Muscle of leg (tissue), 11 donors: ENCODE results near the gene CD300LF. TPM values are rescaled to one million over a fixed set of nuclear protein-coding genes. Genes with fewer than 3 reads are reported as not detected.
A peak's percentile ranks its signal among the peaks of the same experiment; 100 is the strongest.

ENCODE experiments used
- DNase-seq: peaks from one replicate; pipeline ENCODE4 v3.0.0; 2013
- H3K27ac ChIP-seq: one replicate; pipeline ENCODE4 v1.5.1; 2013; ENCODE audit warnings: mild to moderate bottlenecking, low read length, control low read depth
- H3K27me3 ChIP-seq: one replicate; pipeline ENCODE4 v1.6.1; 2013; ENCODE audit warnings: low read length; ENCODE audit not compliant: control insufficient read depth, insufficient read depth
- H3K36me3 ChIP-seq: one replicate; pipeline ENCODE4 v1.6.1; 2013; ENCODE audit warnings: low read length; ENCODE audit not compliant: control insufficient read depth, insufficient read depth
- H3K4me1 ChIP-seq: one replicate; pipeline ENCODE4 v1.6.1; 2013; ENCODE audit warnings: low read length; ENCODE audit not compliant: control insufficient read depth, insufficient read depth
- H3K4me3 ChIP-seq: one replicate; pipeline ENCODE4 v1.5.1; 2013; ENCODE audit warnings: low read length, control low read depth
- H3K9me3 ChIP-seq: replicated peaks from 2 replicates; pipeline ENCODE4 v1.6.1; 2013; ENCODE audit warnings: low read depth, low read length; ENCODE audit not compliant: control insufficient read depth
- WGBS: methylation state at CpG from one replicate; pipeline ENCODE4 v1.1.5; 2013; ENCODE audit warnings: missing lambda C conversion rate; ENCODE audit not compliant: insufficient coverage; 5-methylcytosine and 5-hydroxymethylcytosine counted together
- polyA plus RNA-seq, 8 donors: library from polyadenylated mRNA; unstranded; fragments of 120-200 nt; gene quantifications; one replicate each; pipeline versions ENCODE4 v1.2.1 to v1.2.3, GENCODE V29; 2013; ENCODE audit warnings: inconsistent platforms in 1 of 8, low replicate concordance in 1 of 8; ENCODE audit not compliant: insufficient read length in 8 of 8, insufficient read depth in 1 of 8
- total RNA-seq: library from RNA; stranded (reverse); fragments of 120-200 nt; gene quantifications from one replicate; pipeline ENCODE4 v1.2.4, GENCODE V29; 2013

CD300LF gene
- total and polyA plus RNA-seq, 9 donors = 0.21 to 0.65 (median 0.45) TPM

DNA sequence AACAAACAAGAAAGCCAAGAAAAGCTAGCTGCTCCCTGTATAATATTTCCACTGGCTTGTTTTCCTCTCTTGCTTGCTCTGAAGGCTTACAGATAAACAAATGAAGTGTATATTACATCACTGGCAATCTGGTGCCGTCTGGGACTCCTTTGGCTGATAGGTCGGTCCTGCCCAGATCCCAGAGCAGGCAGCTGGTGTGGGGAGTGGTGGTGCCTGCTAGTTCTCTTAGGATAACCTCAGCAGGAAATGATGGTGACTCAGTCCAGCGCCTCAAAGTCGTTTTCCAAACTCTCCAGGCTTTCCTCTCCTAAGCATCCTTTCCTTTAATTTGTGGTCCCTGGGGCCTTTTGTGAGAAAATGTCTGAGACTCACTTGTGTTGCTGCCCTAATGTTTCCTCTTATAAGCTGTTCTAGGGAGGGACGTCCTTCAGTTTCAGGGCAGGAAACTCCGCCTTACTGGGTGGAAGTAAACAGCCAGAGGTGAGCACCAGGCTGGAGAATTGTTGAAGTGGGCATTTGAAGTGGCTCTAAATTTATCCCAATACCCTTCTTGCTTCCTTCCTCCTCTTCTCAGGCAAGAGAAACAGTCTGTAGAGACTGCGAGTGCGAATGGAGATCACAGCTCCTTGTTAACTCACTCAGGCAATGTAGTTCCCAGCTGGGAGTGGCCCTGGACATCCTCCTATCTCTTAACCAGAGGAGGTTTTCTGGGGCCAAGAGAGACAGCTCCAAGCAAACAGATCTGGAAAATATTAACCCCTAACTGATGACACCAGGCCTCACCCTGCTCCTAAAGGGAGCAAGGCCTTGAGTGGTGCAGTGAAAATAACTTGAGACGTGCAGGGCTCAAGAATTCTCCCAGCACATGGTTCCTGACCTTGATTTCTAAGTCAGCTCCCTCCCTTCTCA is 34.9 kb downstream of the CD300LF start:
- Histone ChIP-seq H3K36me3 (no peaks in the 10 kb centered on the region), H3K27me3 (peaks cover 4% of the 10 kb centered on the region), H3K27ac (no peak overlapping the region), H3K9me3 (no peaks in the 10 kb centered on the region), H3K4me1 (peaks cover 5% of the 10 kb centered on the region), H3K4me3 (no peak overlapping the region)
- DNase-seq = peak; percentile 20
- 44% methylated on average over 3 of the region's 9 CpGs for WGBS

DNA sequence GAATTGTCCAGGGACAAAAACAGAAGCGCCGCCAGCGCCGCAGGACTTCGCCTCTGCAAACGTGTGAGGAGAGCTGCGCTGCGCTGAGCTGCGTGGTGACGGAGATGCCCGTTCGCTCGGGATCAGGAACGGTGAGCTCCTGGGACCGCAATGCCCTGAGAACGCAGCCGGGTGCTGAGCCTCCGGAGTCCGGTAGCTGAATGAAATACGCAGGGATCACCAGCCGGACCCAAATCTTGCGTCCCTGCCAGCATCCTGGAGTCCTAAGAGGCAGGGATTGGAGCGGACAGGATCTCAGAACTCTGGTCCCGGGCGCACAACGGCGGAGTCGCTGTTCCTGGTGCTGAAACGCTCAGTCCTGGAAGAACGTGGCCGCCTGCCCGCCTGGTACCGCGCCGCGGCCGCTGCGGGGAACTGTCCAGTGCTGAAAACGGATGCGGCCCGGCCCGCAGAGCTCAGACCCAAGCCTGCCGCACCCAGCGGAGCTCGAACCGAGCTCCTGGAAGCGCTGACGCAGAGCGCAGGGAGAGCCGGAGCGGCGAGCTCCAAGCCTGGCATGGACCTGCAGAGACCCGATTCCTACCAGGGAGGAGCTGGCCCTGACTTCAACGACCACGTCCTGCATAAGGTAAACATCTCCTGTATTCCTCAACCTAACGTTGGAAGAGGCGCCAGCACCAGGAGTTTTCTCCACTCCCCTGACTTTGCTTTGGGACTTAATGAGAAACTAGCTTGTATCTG is 41.5 kb downstream of the CD300LF start:
- Histone ChIP-seq H3K36me3 (no peaks in the 10 kb centered on the region), H3K9me3 (peaks cover 3% of the 10 kb centered on the region), H3K4me1 (no peaks in the 10 kb centered on the region), H3K27ac (no peak overlapping the region), H3K4me3 (no peak overlapping the region), H3K27me3 (peaks cover 2% of the 10 kb centered on the region)
- WGBS = 4% methylated on average over 52 of the region's 57 CpGs
- peak; percentile 85 for DNase-seq

GRCh38 chr17:74670329-74670728 is 42.4 kb downstream of the CD300LF start:
- no peak for DNase-seq
- peaks cover 2% of the 10 kb centered on the region for H3K27me3 ChIP-seq
- no peaks in the 10 kb centered on the region for H3K4me1 ChIP-seq
- no peak overlapping the region for H3K27ac ChIP-seq
- H3K36me3 ChIP-seq = no peaks in the 10 kb centered on the region
- H3K4me3 ChIP-seq = no peak overlapping the region
- 75% methylated on average over 5 of the region's 6 CpGs for WGBS
- peaks cover 3% of the 10 kb centered on the region for H3K9me3 ChIP-seq

DNA sequence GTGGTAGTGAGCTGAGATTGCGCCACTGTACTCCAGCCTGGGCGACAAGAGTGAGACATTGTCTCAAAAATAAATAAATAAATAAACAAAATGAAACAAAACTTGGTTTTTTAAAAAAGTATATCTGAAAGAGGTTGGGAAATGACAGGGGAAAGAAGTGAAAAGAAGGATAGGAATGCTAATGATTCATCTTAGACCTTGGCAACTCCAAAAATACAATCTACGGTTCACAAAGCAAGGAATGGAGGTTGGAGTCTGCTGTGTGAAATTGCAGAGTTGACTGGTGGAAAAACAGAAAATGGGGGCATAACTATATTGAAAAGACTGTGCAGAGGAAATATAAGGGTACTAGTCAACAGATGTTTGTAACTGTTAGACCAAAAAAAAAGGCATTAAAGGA is 49.2 kb downstream of the CD300LF start:
- Histone ChIP-seq H3K4me1 (no peaks in the 10 kb centered on the region), H3K27me3 (peaks cover 5% of the 10 kb centered on the region), H3K36me3 (no peaks in the 10 kb centered on the region), H3K9me3 (no peaks in the 10 kb centered on the region), H3K27ac (no peak overlapping the region), H3K4me3 (no peak overlapping the region)
- no CpG with 5 or more reads among the region's 3 CpGs for WGBS
- no peak for DNase-seq

GRCh38 chr17:74659889-74660288 is 52.8 kb downstream of the CD300LF start:
- Histone ChIP-seq H3K27me3 (peaks cover 6% of the 10 kb centered on the region), H3K27ac (no peak overlapping the region), H3K4me1 (no peaks in the 10 kb centered on the region), H3K4me3 (no peak overlapping the region), H3K9me3 (no peaks in the 10 kb centered on the region), H3K36me3 (no peaks in the 10 kb centered on the region)
- DNase-seq = no peak
- no CpG with 5 or more reads among the region's 4 CpGs for WGBS

DNA sequence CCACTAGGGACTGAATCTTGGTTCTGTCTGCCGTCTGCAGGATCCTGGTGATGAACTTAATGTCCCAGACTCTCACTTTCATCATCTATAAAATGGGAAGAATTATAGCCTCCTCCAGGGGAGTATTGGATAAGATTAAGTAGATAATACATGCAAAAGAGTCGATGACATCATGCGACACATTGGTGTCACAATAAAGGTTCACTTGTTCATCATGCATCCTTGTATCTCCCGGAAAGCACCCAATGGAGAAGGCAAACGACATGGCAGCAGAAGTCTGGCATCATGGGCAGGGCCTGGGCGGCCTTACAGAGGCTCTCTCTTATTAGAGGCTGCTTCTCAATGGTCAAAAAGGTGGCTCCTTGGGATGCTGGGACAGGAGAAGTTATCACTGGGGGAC is 54.1 kb downstream of the CD300LF start:
- WGBS = 87% methylated on average over 3 of the region's 6 CpGs
- H3K4me1 ChIP-seq = no peaks in the 10 kb centered on the region
- H3K27ac ChIP-seq = no peak overlapping the region
- no peak for DNase-seq
- no peaks in the 10 kb centered on the region for H3K36me3 ChIP-seq
- H3K27me3 ChIP-seq = peaks cover 10% of the 10 kb centered on the region
- no peaks in the 10 kb centered on the region for H3K9me3 ChIP-seq
- no peak overlapping the region for H3K4me3 ChIP-seq

DNA sequence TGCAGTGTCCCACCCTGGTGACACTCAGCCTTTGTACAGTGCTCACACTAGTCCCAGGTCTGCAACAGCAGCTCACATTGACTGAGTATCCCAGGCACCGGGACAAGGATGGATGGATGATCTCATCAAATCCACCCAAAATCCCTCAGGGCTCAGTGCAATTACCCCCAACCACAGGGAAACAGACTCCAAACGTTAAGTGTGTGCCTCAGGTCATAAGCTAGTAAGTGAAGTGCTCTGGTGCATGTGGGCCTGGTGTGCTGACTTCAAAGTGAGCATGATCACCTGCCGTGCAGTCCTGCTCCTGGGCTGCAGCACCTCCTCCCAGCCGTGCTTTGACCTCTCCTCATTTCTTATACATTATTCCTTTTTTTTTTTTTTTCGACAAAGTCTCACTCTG is 58.0 kb downstream of the CD300LF start:
- H3K4me3 ChIP-seq = no peak overlapping the region
- H3K27me3 ChIP-seq = peaks cover 16% of the 10 kb centered on the region
- H3K4me1 ChIP-seq = no peaks in the 10 kb centered on the region
- no peak for DNase-seq
- no peaks in the 10 kb centered on the region for H3K9me3 ChIP-seq
- WGBS = 21% methylated on average over 2 of the region's 5 CpGs
- H3K36me3 ChIP-seq = no peaks in the 10 kb centered on the region
- no peak overlapping the region for H3K27ac ChIP-seq

- Histone ChIP-seq H3K9me3 (no peaks in the 10 kb centered on the region), H3K36me3 (no peaks in the 10 kb centered on the region), H3K4me3 (no peak overlapping the region), H3K4me1 (no peaks in the 10 kb centered on the region), H3K27ac (no peak overlapping the region), H3K27me3 (peaks cover 15% of the 10 kb centered on the region)
- no peak for DNase-seq
- 97% methylated on average over 3 of the region's 3 CpGs for WGBS
These were observed 60.7 kb downstream of the CD300LF start for GRCh38 chr17:74652020-74652419.

DNA sequence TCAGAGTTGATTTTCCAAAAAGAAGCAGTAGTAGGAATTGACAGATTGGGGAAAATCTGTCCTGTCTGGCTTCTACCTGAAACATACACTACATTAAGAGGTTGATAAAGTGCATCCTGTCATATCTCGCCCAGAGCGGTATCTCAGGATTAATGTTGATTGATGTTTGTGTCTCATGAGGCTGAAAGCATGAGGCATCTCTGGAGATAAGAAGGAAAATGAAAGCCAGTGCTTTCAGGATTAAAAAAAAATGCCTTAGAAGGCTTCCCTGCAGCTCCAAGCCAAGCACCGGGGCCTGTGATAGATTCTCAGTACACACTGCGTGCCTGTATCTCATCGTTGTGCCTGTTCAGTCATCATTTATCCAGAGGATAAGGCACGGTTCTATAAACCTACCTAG is 62.8 kb downstream of the CD300LF start:
- DNase-seq = no peak
- Histone ChIP-seq H3K27me3 (peaks cover 15% of the 10 kb centered on the region), H3K27ac (no peak overlapping the region), H3K36me3 (no peaks in the 10 kb centered on the region), H3K9me3 (no peaks in the 10 kb centered on the region), H3K4me1 (no peaks in the 10 kb centered on the region), H3K4me3 (no peak overlapping the region)
- WGBS = 66% methylated on average over 4 of the region's 6 CpGs

DNA sequence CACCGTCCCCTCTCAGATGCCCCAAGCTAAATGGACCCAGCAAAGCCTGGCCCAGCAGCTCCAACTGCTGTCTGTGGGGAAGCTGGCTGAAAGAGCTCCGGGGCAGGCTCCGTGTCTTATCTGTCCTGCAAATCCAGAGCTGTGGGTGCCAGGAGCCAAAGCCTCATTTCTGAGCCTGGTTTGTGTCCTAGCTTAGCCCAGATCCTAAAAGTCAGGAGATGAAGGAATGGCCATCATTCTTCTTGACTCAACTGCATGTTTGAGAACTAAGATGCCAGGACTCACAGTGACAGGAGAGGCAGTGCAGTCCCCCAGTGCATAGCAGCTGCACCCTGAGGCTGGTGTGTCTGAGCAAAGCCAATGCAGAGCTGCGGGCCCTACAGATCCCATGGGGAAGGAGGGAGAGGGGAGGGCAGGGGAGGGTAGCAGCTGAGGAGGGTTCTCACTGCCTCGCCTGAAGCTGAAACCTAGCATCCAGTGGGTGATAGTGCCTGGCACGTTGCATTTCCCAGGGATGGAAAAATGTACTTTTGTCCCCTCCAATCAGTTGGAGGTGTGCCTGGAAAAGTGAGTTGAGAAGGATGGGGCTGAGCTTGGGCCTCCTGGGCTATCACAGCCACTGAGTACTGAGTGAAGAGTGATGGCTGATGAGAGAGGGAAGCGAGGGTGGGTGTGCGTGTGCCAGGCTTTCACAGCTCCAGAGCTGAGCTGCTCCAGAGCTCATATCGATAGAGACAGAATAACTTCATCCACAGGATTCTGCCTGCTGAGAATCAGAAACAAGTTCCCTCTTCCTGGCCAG is 64.7 kb downstream of the CD300LF start:
- Histone ChIP-seq H3K36me3 (no peaks in the 10 kb centered on the region), H3K4me3 (no peak overlapping the region), H3K4me1 (no peaks in the 10 kb centered on the region), H3K27ac (no peak overlapping the region), H3K27me3 (peaks cover 13% of the 10 kb centered on the region), H3K9me3 (no peaks in the 10 kb centered on the region)
- no peak for DNase-seq
- 51% methylated on average over 5 of the region's 9 CpGs for WGBS
